Astrocyte (in vitro differentiated cells and primary cell): Measurements from ENCODE around the gene FBXO39. TPM values are rescaled to one million over a fixed set of nuclear protein-coding genes. Genes with fewer than 3 reads are reported as not detected.

ENCODE experiments used
- DNase-seq: peaks from one replicate; pipeline ENCODE4 v3.0.0-alpha.2; 2010; ENCODE audit warnings: low read depth
- FAIRE-seq: peaks from 2 replicates; lab custom pipeline; 2011; peaks lifted over from hg19 to GRCh38; lab: Jason Lieb, UNC
- H2AFZ ChIP-seq: 2 replicates; pipeline ENCODE4 v1.6.0; 2012; ENCODE audit warnings: low read depth, low read length, inconsistent platforms
- H3K27ac ChIP-seq: 2 replicates; pipeline ENCODE4 v1.5.1; 2011; ENCODE audit warnings: low read depth, low read length, inconsistent platforms
- H3K27me3 ChIP-seq: 2 replicates; pipeline ENCODE4 v1.6.0; 2011; ENCODE audit warnings: low read length, inconsistent platforms; ENCODE audit not compliant: insufficient read depth
- H3K36me3 ChIP-seq: 2 replicates; pipeline ENCODE4 v1.5.1; 2011; ENCODE audit warnings: low read length, inconsistent platforms; ENCODE audit not compliant: insufficient read depth
- H3K4me1 ChIP-seq: 2 replicates; pipeline ENCODE4 v1.5.1; 2011; ENCODE audit warnings: low read length, inconsistent platforms; ENCODE audit not compliant: insufficient read depth
- H3K4me2 ChIP-seq: 2 replicates; pipeline ENCODE4 v1.6.0; 2012; ENCODE audit warnings: low read length, inconsistent platforms
- H3K4me3 ChIP-seq: 2 replicates; pipeline ENCODE4 v1.5.1; 2011; ENCODE audit warnings: low read depth, mild to moderate bottlenecking, low read length, inconsistent platforms; ENCODE audit not compliant: insufficient read depth
- H3K79me2 ChIP-seq: 2 replicates; pipeline ENCODE4 v1.6.0; 2012; ENCODE audit warnings: mild to moderate bottlenecking, low read length, inconsistent platforms; ENCODE audit not compliant: insufficient read depth
- H3K9ac ChIP-seq: 2 replicates; pipeline ENCODE4 v1.6.0; 2012; ENCODE audit warnings: mild to moderate bottlenecking, low read length, inconsistent platforms
- H3K9me3 ChIP-seq: 2 replicates; pipeline ENCODE4 v1.5.1; 2012; ENCODE audit warnings: low read depth, mild to moderate bottlenecking, low read length, inconsistent platforms; ENCODE audit not compliant: insufficient read depth
- H4K20me1 ChIP-seq: 2 replicates; pipeline ENCODE4 v1.6.0; 2012; ENCODE audit warnings: low read length, inconsistent platforms; ENCODE audit not compliant: insufficient read depth
- H3K27ac Mint-ChIP-seq: one replicate; pipeline ENCODE4 v1.8.0; 2021; ENCODE audit warnings: mild to moderate bottlenecking, mixed read lengths; ENCODE audit not compliant: unreplicated experiment
- H3K27me3 Mint-ChIP-seq: one replicate; pipeline ENCODE4 v1.8.0; 2021; ENCODE audit warnings: low read depth, mixed read lengths; ENCODE audit not compliant: unreplicated experiment
- H3K36me3 Mint-ChIP-seq: one replicate; pipeline ENCODE4 v1.8.0; 2021; ENCODE audit warnings: low read depth, mixed read lengths; ENCODE audit not compliant: unreplicated experiment
- H3K4me1 Mint-ChIP-seq: one replicate; pipeline ENCODE4 v1.8.0; 2021; ENCODE audit warnings: low read depth, mixed read lengths; ENCODE audit not compliant: unreplicated experiment
- H3K4me3 Mint-ChIP-seq: one replicate; pipeline ENCODE4 v1.8.0; 2021; ENCODE audit warnings: mild to moderate bottlenecking, moderate library complexity, mixed read lengths; ENCODE audit not compliant: unreplicated experiment
- H3K9me3 Mint-ChIP-seq: one replicate; pipeline ENCODE4 v1.8.0; 2021; ENCODE audit warnings: mild to moderate bottlenecking, mixed read lengths; ENCODE audit not compliant: unreplicated experiment
- CTCF ChIP-seq: IDR thresholded peaks from 2 replicates; pipeline ENCODE4 v1.5.1; 2011; ENCODE audit warnings: low read depth, mild to moderate bottlenecking, inconsistent platforms, low read length, moderate library complexity; ENCODE audit not compliant: insufficient read depth
- EZH2 ChIP-seq: IDR thresholded peaks from 2 replicates; pipeline ENCODE4 v1.6.1; 2012; ENCODE audit warnings: mild to moderate bottlenecking, low read length, inconsistent platforms; ENCODE audit not compliant: insufficient read depth
- total RNA-seq: library from RNA; stranded (reverse); gene quantifications from 2 replicates; pipeline ENCODE4 v1.2.1, GENCODE V29; 2021

FBXO39 gene
- total RNA-seq, 1 donor from 2014 or later = 0.93 TPM

- H3K27me3 ChIP-seq = no peaks in the 10 kb centered on the region
- H3K27ac ChIP-seq = no peak overlapping the region
- peaks cover 20% of the 10 kb centered on the region for H3K4me1 Mint-ChIP-seq
- no peaks in the 10 kb centered on the region for H3K36me3 Mint-ChIP-seq
- H3K4me3 ChIP-seq = no peak overlapping the region
- H3K9ac ChIP-seq = no peak overlapping the region
- no peak overlapping the region for H2AFZ ChIP-seq
- no peak overlapping the region for H3K4me3 Mint-ChIP-seq
- H4K20me1 ChIP-seq = no peaks in the 10 kb centered on the region
- no peak overlapping the region for H3K4me2 ChIP-seq
- peaks cover 8% of the 10 kb centered on the region for H3K27me3 Mint-ChIP-seq
- H3K4me1 ChIP-seq = peaks cover 19% of the 10 kb centered on the region
- no peaks in the 10 kb centered on the region for H3K79me2 ChIP-seq
- H3K9me3 Mint-ChIP-seq = no peaks in the 10 kb centered on the region
- H3K9me3 ChIP-seq = no peaks in the 10 kb centered on the region
- no peak overlapping the region for H3K27ac Mint-ChIP-seq
- DNase-seq = no peak
- TF ChIP-seq EZH2 (no peak), CTCF (no peak)
- no peak for FAIRE-seq
- H3K36me3 ChIP-seq = no peaks in the 10 kb centered on the region
These were observed 27.4 kb upstream of the FBXO39 start for GRCh38 chr17:6748617-6749016.

DNA sequence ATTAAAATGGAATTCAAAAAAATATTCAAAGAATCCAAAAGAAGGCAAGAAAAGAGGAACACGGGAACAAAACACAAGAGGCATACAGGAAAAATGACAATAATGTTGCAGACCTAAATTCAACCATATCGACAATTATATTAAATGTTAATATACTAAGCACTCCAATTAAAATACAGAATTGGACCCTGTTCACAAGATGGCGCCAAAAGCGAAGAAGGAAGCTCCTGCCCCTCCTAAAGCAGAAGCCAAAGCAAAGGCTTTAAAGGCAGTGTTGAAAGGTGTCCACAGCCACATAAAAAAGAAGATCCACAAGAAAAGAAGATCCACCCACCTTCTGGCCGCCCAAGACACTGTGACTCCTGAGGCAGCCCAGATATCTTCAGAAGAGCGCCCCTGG lies 26.5 kb upstream of the FBXO39 start:
- no peaks in the 10 kb centered on the region for H3K9me3 Mint-ChIP-seq
- Histone ChIP-seq H3K9me3 (no peaks in the 10 kb centered on the region), H3K4me2 (no peak overlapping the region), H3K27ac (no peak overlapping the region), H4K20me1 (no peaks in the 10 kb centered on the region), H3K9ac (no peak overlapping the region), H2AFZ (no peak overlapping the region), H3K4me1 (peaks cover 22% of the 10 kb centered on the region), H3K36me3 (no peaks in the 10 kb centered on the region), H3K79me2 (no peaks in the 10 kb centered on the region), H3K4me3 (no peak overlapping the region), H3K27me3 (no peaks in the 10 kb centered on the region)
- H3K36me3 Mint-ChIP-seq = no peaks in the 10 kb centered on the region
- no peak overlapping the region for H3K4me3 Mint-ChIP-seq
- peaks cover 26% of the 10 kb centered on the region for H3K4me1 Mint-ChIP-seq
- peaks cover 4% of the 10 kb centered on the region for H3K27me3 Mint-ChIP-seq
- no peak overlapping the region for H3K27ac Mint-ChIP-seq
- FAIRE-seq = no peak
- TF ChIP-seq CTCF (no peak), EZH2 (no peak)
- no peak for DNase-seq

GRCh38 chr17:6752068-6752909 lies 23.7 kb upstream of the FBXO39 start:
- Histone ChIP-seq H3K36me3 (no peaks in the 10 kb centered on the region), H3K4me3 (peak overlapping the region; percentile 34), H4K20me1 (no peaks in the 10 kb centered on the region), H3K4me1 (peaks cover 22% of the 10 kb centered on the region), H3K4me2 (peak overlapping the region; percentile 82), H3K27ac (peak overlapping the region; percentile 98), H3K9me3 (no peaks in the 10 kb centered on the region), H2AFZ (peak overlapping the region; percentile 73), H3K27me3 (no peaks in the 10 kb centered on the region), H3K79me2 (no peaks in the 10 kb centered on the region), H3K9ac (peak overlapping the region; percentile 87)
- H3K27ac Mint-ChIP-seq = peak overlapping the region; percentile 99
- peak; percentile 82 for FAIRE-seq
- peak; percentile 100 for DNase-seq
- TF ChIP-seq CTCF = no peak
- TF ChIP-seq EZH2 = no peak
- peaks cover 47% of the 10 kb centered on the region for H3K4me1 Mint-ChIP-seq
- H3K27me3 Mint-ChIP-seq = no peaks in the 10 kb centered on the region
- H3K9me3 Mint-ChIP-seq = no peaks in the 10 kb centered on the region
- H3K36me3 Mint-ChIP-seq = peaks cover 4% of the 10 kb centered on the region
- H3K4me3 Mint-ChIP-seq = peak overlapping the region; percentile 69
